Neuronal stem cell (in vitro differentiated cells): ENCODE data around the gene ROCK2. TPM values are rescaled to one million over a fixed set of nuclear protein-coding genes. Genes with fewer than 3 reads are reported as not detected.

Experiments
- DNase-seq: peaks from one replicate; pipeline ENCODE4 v3.0.0-alpha.2; 2013; ENCODE audit warnings: low spot score
- H2AFZ ChIP-seq: one replicate; pipeline ENCODE4 v1.6.1; 2013; ENCODE audit warnings: mild to moderate bottlenecking, low read length, inconsistent platforms
- H2AK5ac ChIP-seq: 2 replicates; pipeline ENCODE4 v1.6.1; 2013; ENCODE audit warnings: low read depth, mild to moderate bottlenecking, inconsistent platforms, low read length, moderate library complexity, mixed read lengths
- H2BK120ac ChIP-seq: 2 replicates; pipeline ENCODE4 v1.6.1; 2013; ENCODE audit warnings: low read depth, mild to moderate bottlenecking, inconsistent platforms, low read length, moderate library complexity, mixed read lengths
- H2BK12ac ChIP-seq: one replicate; pipeline ENCODE4 v1.6.1; 2013; ENCODE audit warnings: low read length, inconsistent platforms
- H2BK15ac ChIP-seq: 2 replicates; pipeline ENCODE4 v1.6.1; 2013; ENCODE audit warnings: mild to moderate bottlenecking, low read length, inconsistent platforms, mixed read lengths
- H2BK5ac ChIP-seq: one replicate; pipeline ENCODE4 v1.6.1; 2013; ENCODE audit warnings: inconsistent platforms, mild to moderate bottlenecking, low read length, moderate library complexity
- H3K14ac ChIP-seq: one replicate; pipeline ENCODE4 v1.6.1; 2013; ENCODE audit warnings: low read length, inconsistent platforms
- H3K18ac ChIP-seq: 2 replicates; pipeline ENCODE4 v1.6.1; 2013; ENCODE audit warnings: low read length, inconsistent platforms
- H3K23ac ChIP-seq: 2 replicates; pipeline ENCODE4 v1.6.1; 2013; ENCODE audit warnings: low read depth, mild to moderate bottlenecking, mixed read lengths, low read length, inconsistent platforms; ENCODE audit not compliant: poor library complexity
- H3K27ac ChIP-seq: replicated peaks from 3 replicates; pipeline ENCODE4 v1.5.1; 2013; ENCODE audit warnings: low read length, inconsistent platforms
- H3K27me3 ChIP-seq, 3 experiments: 2 replicates each; pipeline ENCODE4 v1.6.1; 2013; ENCODE audit warnings: low read length in 3 of 3, mild to moderate bottlenecking in 2 of 3, inconsistent platforms in 1 of 3, low read depth in 1 of 3, mixed read lengths in 1 of 3, moderate library complexity in 1 of 3; ENCODE audit not compliant: control insufficient read depth in 3 of 3, insufficient read depth in 3 of 3
- H3K36me3 ChIP-seq, 2 donors: replicated peaks in 1 of 2; 2 replicates each; pipeline ENCODE4 v1.6.1; 2013; ENCODE audit warnings: low read length in 2 of 2; ENCODE audit not compliant: control insufficient read depth in 2 of 2, insufficient read depth in 2 of 2
- H3K4ac ChIP-seq: 2 replicates; pipeline ENCODE4 v1.6.1; 2013; ENCODE audit warnings: inconsistent platforms, mild to moderate bottlenecking, low read length, moderate library complexity
- H3K4me1 ChIP-seq, 2 donors: 1 replicate in 1 of 2; 2 replicates in 1 of 2; pipeline ENCODE4 v1.6.1; 2013; ENCODE audit warnings: low read length in 2 of 2, low read depth in 1 of 2; ENCODE audit not compliant: control insufficient read depth in 2 of 2, insufficient read depth in 1 of 2
- H3K4me2 ChIP-seq: one replicate; pipeline ENCODE4 v1.6.1; 2013; ENCODE audit warnings: mild to moderate bottlenecking, low read length, inconsistent platforms; ENCODE audit not compliant: insufficient read depth, poor library complexity, severe bottlenecking
- H3K4me3 ChIP-seq, 2 donors: 2 replicates each; pipeline ENCODE4 v1.5.1; 2013; ENCODE audit warnings: low read length in 2 of 2, mild to moderate bottlenecking in 2 of 2, inconsistent platforms in 1 of 2, moderate library complexity in 1 of 2
- H3K79me1 ChIP-seq: one replicate; pipeline ENCODE4 v1.6.1; 2013; ENCODE audit warnings: low read depth, mild to moderate bottlenecking, inconsistent platforms, low read length, moderate library complexity
- H3K9ac ChIP-seq: one replicate; pipeline ENCODE4 v1.6.1; 2013; ENCODE audit warnings: mild to moderate bottlenecking, low read depth, low read length, inconsistent platforms; ENCODE audit not compliant: poor library complexity
- H3K9me3 ChIP-seq, 2 donors: replicated peaks in 1 of 2; 2 replicates each; pipeline versions ENCODE3 to v1.6.1; 2013; ENCODE audit warnings: low read length in 2 of 2, mild to moderate bottlenecking in 2 of 2, inconsistent platforms in 1 of 2, low read depth in 1 of 2, mixed read lengths in 1 of 2, moderate library complexity in 1 of 2; ENCODE audit not compliant: control insufficient read depth in 2 of 2, insufficient read depth in 1 of 2
- H4K8ac ChIP-seq: one replicate; pipeline ENCODE4 v1.6.1; 2013; ENCODE audit warnings: low read depth, mild to moderate bottlenecking, inconsistent platforms, low read length, moderate library complexity
- H4K91ac ChIP-seq: one replicate; pipeline ENCODE4 v1.6.1; 2013; ENCODE audit warnings: low read length, low read depth, mild to moderate bottlenecking, inconsistent platforms; ENCODE audit not compliant: poor library complexity
- WGBS, 2 donors: extraction: QIAGEN DNeasy Blood & Tissue Kit; methylation state at CpG; one replicate each; pipeline ENCODE4 v1.1.7; 2013; ENCODE audit warnings: missing lambda C conversion rate in 2 of 2, mixed read lengths in 1 of 2; ENCODE audit not compliant: insufficient read length in 2 of 2, insufficient replicate concordance in 1 of 2; ENCODE audit errors: extremely low coverage in 2 of 2; 5-methylcytosine and 5-hydroxymethylcytosine counted together
- small RNA-seq: library from polyadenylated mRNA; stranded (forward); fragments of <200 nt; extraction: miRNeasy Mini kit (QIAGEN cat#:217004); gene quantifications from one replicate; pipeline ENCODE3, GENCODE V24; 2013; ENCODE audit not compliant: insufficient read depth

The ROCK2 gene

DNA sequence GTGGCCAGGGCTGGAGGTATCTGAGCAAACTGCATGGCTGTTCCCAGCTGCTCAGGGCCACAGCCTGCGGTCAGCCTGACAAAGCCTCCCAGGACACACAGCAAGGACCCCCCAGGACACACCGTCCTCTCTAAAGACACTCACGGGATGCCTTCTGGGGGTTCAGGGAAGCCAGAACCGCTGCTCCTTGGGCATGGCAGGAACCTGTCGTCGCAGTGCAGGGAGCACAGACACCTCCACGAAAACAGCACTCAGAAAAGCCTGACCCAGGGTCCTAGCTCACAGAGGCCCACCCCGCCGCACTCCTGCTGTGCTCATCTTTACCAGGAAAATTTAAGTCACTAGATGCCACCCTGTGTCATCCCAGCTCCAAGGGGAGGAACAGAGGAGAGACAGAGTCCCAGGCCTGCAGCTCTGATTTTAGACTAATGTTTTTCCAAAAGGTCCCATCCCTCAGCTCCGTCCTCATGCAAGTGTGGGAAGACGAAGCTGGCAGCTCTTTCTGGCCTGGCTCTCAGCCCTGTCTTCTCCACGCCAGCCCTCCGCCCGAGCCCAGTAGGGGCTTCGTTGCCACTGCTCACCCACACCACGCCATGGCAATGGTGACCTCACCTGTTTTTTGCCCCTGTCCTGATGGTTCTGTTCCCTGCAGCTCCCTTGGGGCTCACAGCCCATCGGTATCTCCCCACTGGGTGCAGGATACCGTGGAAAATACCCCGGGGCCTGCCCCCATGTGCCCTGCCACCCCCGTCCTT, 213.1 kb downstream of the ROCK2 start:
- H2BK15ac ChIP-seq: peak overlapping the region; percentile 46
- H3K4me1 ChIP-seq: peaks cover 11 to 12% of the 10 kb centered on the region in 2 donors
- H4K8ac ChIP-seq: no peak overlapping the region
- peak overlapping the region; percentile 44 for H2AFZ ChIP-seq
- DNase-seq: no peak
- no peak overlapping the region for H3K27ac ChIP-seq
- H3K79me1 ChIP-seq: peaks cover 3% of the 10 kb centered on the region
- peaks cover 0 to 2% (median 0%) of the 10 kb centered on the region in 3 experiments for H3K27me3 ChIP-seq
- H3K9ac ChIP-seq: no peak overlapping the region
- no peak overlapping the region for H3K4ac ChIP-seq
- H4K91ac ChIP-seq: no peak overlapping the region
- peaks cover 0 to 6% of the 10 kb centered on the region in 2 donors for H3K9me3 ChIP-seq
- H3K18ac ChIP-seq: no peak overlapping the region
- whole genome bisulfite sequencing, 2 donors: no CpG with 5 or more reads among the region's 20 CpGs
- peak overlapping the region; percentile 8 for H2AK5ac ChIP-seq
- H3K4me2 ChIP-seq: no peak overlapping the region
- H3K36me3 ChIP-seq: no peaks in the 10 kb centered on the region
- no peak overlapping the region for H3K23ac ChIP-seq
- no peak overlapping the region for H3K14ac ChIP-seq
- H2BK12ac ChIP-seq: no peak overlapping the region
- no peak overlapping the region for H2BK5ac ChIP-seq
- H2BK120ac ChIP-seq: no peak overlapping the region
- H3K4me3 ChIP-seq: no peak overlapping the region

Small RNA genes lying within 50 kb of the gene (small RNA-seq; reads per million reads assigned to genes)
- gene RNU6-1081P: not detected
